ENCODE measurements around the gene ARMH3.
"Not testable (repeated sequence)": the region's sequence is repeated elsewhere in the genome, so short reads cannot be mapped to it uniquely, and the experiment has no call there.

Gene ARMH3

GRCh38 chr10:101980677-101981076 is 75.3 kb downstream of the ARMH3 start:
- DNase-seq (ENCODE audit: low read depth in 2 of 2) = not testable (repeated sequence)

- DNase-seq (ENCODE audit: low read depth in 2 of 2) = no peak
Measured at GRCh38 chr10:101974091-101974971, 81.6 kb downstream of the ARMH3 start.

DNA sequence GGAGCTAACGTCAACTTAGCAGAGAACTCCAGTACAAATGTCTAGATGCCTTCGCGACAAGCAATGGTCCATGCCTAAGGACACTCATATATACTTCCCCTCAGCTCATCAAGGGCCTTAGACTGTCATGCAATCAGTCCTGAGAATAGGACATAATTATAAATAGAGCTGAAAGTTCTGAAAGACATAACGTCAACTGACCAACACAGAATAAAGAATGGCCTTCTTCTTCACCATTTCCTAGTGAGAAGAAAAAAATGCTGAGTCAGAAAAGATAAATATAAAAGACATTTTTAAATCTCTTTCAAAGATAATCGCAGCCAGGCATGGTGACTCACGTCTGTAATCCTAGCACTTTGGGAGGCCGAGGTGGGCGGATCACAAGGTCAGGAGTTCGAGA is 83.2 kb downstream of the ARMH3 start:
- no peak for DNase-seq (ENCODE audit: low read depth in 2 of 2)

DNA sequence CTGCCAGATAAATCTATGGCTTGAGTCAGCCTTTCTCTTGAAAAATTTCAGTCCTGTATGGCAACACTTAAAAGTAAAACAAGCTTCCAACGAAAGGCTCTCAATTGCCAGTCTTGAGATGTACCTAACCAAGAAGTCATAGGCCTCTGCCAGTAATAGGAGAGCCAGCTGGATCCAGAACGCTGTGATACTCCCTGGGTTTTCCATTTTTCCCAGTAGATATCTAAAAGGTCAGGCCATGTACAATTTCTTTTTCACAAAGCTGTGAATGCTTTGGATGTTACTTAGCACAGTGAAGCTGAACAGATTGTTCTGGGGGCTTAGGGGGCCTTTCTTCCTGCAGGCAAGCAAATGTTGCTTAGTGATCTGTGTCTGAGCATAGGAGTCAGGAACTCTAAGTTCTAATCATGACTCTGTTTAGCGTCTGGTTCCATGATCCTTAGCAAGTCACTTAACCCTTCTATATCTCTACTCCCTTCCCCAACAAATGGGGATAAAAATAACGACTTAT is 86.5 kb downstream of the ARMH3 start:
- DNase-seq (ENCODE audit: low read depth in 2 of 2) = no peak

DNA sequence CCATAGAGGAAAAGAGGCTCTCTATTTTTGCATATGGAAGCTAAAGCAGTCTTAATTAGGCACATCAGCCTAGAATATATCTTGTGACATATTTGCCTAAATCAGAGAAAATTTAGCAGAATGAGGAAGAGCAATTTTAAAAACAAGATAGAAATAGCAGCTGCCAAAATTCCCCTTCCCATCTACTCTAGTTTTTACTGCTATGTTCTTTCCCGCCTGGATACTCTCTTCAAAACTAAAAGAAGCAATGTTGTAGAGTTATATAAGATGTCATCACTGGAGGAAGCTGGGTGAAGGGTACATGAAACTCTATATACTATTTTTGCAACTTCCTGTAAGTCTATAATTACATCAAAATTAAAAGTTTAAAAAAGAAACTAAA is 87.0 kb downstream of the ARMH3 start:
- no peak for DNase-seq (ENCODE audit: low read depth in 2 of 2)

GRCh38 chr10:101968286-101968939 is 87.6 kb downstream of the ARMH3 start:
- DNase-seq (ENCODE audit: low read depth in 2 of 2) = no peak

DNA sequence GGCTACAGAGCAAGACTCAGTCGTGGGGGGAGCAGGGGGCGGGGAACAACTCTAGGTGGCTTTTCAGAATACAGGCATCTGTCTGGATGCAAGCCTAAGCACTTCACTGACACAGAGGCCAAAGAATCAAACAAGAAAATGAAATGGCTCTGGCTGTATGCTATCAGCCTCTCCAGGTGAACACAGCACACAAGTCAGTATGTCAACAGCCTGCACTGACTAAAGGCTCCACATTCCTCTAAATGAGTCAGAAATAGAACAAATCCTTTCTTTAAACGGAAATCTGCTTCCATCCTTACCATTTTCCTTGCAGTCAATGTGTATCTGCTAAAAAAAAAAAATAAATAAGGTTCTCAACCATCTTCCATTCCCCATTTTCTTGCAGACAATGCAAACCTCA is 88.3 kb downstream of the ARMH3 start:
- no peak for DNase-seq (ENCODE audit: low read depth in 2 of 2)

- no peak for DNase-seq (ENCODE audit: low read depth in 2 of 2)
Measured at GRCh38 chr10:101967119-101967518, 88.9 kb downstream of the ARMH3 start.

DNA sequence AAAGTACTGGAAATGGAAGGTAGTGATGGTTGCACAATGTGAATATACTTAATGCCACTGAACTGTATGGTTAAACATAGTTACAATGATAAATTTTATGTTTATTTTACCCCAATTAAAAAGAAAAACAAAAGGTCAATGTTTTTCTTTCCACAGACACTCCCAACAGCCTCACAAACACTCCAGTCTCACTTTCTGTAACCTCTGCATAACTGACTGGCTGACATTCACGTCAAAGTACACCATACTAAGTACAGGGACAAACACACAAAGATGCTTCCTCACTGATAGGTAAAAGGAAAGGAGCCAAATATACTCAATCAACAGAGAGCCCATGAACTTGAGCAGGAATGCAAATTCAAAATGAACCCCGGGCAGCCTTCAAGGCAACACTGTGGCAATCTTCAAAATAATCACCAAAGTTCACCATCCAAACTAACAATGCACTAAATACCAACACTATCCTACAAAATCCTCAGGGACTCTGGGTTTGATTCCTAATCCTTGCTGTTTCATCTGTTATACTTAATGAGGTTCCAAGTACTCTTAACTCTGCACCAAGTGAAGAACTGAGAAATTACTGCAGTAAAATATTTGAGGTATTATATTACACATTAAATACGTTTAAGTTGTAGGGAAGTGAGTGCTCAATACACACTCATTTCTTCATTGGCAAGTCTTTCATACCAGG is 90.8 kb downstream of the ARMH3 start:
- no peak for DNase-seq (ENCODE audit: low read depth in 2 of 2)

GRCh38 chr10:101961591-101962498 is 94.1 kb downstream of the ARMH3 start:
- no peak for DNase-seq (ENCODE audit: low read depth in 2 of 2)

DNA sequence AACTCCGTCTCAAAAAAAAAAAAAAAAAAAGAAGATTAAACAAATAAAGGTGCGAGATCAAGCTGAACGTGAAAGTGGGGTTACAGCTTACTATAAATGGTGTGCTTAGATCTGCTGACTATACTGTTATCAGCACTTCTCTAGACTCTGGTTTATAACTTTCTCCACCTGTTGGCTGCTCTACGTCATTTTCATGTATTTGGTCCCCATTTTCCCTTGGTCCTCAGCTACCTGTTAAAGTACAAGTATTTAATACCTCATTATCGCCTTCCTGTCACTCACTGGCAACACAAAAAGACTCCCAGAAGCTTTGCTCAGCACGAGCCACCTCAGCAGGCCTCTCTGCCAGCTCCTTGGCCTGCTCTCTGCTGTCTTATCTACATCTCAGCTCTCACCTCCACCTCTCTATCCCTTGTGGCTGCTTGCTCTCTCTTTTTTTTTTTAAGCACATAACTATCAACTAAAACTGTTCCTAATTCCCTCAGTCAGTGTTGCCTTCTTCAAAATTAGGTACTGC is 95.0 kb downstream of the ARMH3 start:
- DNase-seq (ENCODE audit: low read depth in 2 of 2) = no peak

GRCh38 chr10:101959346-101959916 is 96.5 kb downstream of the ARMH3 start:
- no peak for DNase-seq (ENCODE audit: low read depth in 2 of 2)

DNA sequence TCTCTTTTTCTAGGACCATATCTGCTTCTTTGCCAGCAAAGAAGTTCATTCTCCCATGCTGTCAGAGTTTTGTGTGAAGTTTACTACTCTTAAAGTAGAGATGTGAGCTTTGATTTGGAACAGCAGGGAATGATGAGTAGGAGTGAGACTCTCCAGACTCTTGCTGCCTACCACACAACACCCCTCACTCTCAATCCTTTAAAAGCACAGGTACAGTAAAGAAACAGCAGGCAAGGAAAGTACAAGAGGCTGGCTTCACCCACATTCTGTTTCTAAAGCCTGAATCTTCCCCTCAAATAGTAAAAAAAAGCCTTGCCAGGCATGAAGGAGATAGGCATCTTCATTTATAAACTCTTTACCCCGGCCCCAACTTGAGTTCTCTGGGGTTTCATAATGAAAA is 97.3 kb downstream of the ARMH3 start:
- DNase-seq (ENCODE audit: low read depth in 2 of 2) = no peak

DNA sequence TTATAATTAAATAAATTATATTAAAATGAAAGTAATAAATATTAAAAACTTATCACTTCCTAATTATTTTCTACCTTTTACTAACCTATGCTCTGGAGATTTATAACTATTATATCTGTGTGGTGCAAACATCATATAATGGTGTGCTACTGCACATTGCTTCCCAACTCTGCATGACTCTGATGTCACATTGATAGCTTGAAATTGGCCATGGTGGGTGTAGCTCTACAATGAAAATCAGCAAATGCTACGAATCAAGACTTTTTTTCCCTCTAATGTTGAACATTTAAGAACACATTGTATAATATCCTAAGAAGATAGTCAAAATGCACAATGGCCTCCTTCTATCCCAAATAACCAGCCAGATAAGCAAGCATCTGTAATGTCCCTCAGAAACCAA is 99.1 kb downstream of the ARMH3 start:
- DNase-seq (ENCODE audit: low read depth in 2 of 2) = no peak

DNA sequence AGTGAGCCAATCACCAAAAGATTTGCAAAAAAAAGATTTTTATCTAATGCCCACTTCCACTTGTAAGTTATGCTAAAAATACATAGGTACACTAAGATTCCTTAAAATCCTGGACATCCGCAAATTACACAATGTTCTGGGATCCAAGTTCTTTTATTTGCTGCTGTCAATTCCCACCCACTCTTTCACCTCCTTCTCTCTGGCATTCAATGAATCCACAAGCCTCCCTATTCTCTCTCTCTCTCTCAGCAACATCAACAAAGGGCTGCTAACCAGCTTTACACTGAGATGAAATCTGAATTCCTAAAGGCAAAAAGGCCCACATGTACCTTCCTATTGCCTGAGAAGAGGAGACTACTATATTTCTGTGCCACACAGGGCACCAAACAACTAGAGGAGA is 99.9 kb downstream of the ARMH3 start:
- no peak for DNase-seq (ENCODE audit: low read depth in 2 of 2)

GRCh38 chr10:101952191-101952590 is 103.8 kb downstream of the ARMH3 start:
- no peak for DNase-seq (ENCODE audit: low read depth in 2 of 2)

DNA sequence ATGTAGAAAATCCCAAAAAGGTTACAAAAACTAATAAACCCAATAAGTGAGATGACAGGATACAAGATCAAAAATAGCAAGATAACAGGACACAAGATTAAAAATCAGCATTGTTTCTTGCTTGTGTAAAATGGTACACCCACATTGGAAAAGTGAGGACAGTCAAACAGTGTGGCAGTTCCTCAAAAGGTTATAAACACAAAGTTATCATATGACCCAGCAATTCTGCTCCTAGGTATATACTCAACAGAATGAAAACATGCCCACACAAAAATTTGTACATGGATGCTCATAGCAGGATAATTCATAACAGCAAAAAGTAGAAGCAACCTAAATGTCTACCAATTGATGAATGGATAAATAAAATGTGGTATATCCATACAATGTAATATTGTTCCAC is 105.8 kb downstream of the ARMH3 start:
- DNase-seq (ENCODE audit: low read depth in 2 of 2) = no peak

DNA sequence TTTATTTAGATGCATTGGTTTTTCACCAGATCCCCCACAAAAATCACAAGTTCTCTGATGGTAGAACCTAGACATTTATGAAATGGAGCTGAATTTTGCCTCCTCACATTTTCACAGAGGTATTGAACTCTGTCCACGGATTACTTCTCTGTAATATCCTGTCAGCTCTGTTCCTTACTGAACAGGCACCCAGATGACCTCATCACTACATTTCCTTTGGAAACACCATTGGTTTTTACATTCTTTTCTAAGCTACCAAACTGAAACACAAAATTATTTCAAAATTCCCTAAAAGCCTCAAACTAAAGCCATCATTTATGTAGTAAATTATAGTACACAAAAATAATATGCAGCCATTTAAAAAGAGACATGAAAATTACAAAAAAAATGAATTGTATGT is 114.1 kb downstream of the ARMH3 start:
- DNase-seq (ENCODE audit: low read depth in 2 of 2) = no peak

GRCh38 chr10:101940916-101941315 is 115.1 kb downstream of the ARMH3 start:
- no peak for DNase-seq (ENCODE audit: low read depth in 2 of 2)

DNA sequence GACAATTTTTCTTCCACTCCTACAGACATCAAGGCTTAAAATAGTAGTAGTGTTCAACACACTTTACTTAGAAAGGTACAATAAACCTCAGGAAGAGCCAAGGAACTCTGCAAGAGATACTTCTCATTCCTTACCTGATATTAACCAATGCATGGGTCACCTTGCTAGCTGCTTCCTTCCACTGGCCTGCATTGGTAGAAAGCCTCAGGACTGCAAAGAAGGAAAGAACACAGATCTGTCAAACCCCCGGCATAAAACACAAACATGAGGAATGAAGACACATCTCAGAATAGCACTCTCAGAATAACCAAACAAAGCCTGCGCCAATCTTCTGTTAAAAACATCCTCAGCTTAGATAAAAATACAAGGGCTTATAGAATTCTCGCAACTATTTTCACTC is 116.2 kb downstream of the ARMH3 start:
- no peak for DNase-seq (ENCODE audit: low read depth in 2 of 2)
